Measurements from ENCODE around the gene DLEC1.
A peak's percentile ranks its signal among the peaks of the same experiment; 100 is the strongest.

Gene DLEC1

DNA sequence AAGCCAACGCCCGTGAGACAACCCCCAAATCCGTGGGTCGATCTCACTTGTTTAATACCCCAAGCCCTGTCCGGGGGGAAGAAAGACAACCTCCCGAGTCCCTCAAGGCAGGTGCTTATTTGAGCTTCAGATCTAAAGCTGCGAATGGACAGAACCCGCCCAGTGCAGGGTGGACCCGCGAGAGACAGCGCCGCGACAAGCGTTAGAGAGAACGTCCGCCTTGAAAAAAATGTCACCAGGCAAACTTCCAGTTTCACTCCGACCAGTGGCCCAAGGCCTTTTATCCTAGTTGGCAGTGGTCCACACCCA is 125.6 kb downstream of the DLEC1 start:
- Histone ChIP-seq H3F3A (ENCODE audit: insufficient read depth) (peaks cover 16% of the 10 kb centered on the region), H3K79me2 (ENCODE audit: insufficient read depth, low read length) (peaks cover 41% of the 10 kb centered on the region)

GRCh38 chr3:38164952-38165721 is 126.1 kb downstream of the DLEC1 start, which contains the start of gene OXSR1:
OXSR1 (plus strand) TSS chr3:38165537; CDS start chr3:38165877, 340 bp downstream.
- no peaks in the 10 kb centered on the region for H3K27me3 ChIP-seq (ENCODE audit: low read length)
- H3K9ac ChIP-seq (ENCODE audit: low read length): peak within 1 kb of the TSS; percentile 88
- no peaks in the 10 kb centered on the region for H3K9me3 ChIP-seq (ENCODE audit: insufficient read depth, low read length)
- no peaks in the 10 kb centered on the region for H3K36me3 ChIP-seq (ENCODE audit: low read length)
- H3K4me2 ChIP-seq (ENCODE audit: low read depth, low read length, poor library complexity, severe bottlenecking): peak within 1 kb of the TSS; percentile 95
- peaks cover 46% of the 10 kb centered on the region for H3K79me2 ChIP-seq (ENCODE audit: insufficient read depth, low read length)
- TF ChIP-seq EZH2phosphoT487 (conservative IDR thresholded peaks at IDR 0.05; ENCODE audit: low read length) (no peak), CTCF (IDR thresholded peaks at IDR 0.05; ENCODE audit: insufficient read depth, low read length, poor library complexity, severe bottlenecking) (no peak)
- H4K20me1 ChIP-seq (ENCODE audit: low read depth, low read length): peaks cover 10% of the 10 kb centered on the region
- H3K27ac ChIP-seq (ENCODE audit: low read depth, low read length): peak within 1 kb of the TSS; percentile 88
- H3K9me2 ChIP-seq (replicated peaks; ENCODE audit: insufficient read depth, low read length): no peaks in the 10 kb centered on the region
- peak within 1 kb of the TSS; percentile 79 for H3K4me3 ChIP-seq (ENCODE audit: insufficient read depth, low read length, poor library complexity, severe bottlenecking)
- peaks cover 16% of the 10 kb centered on the region for H3F3A ChIP-seq (ENCODE audit: insufficient read depth)
- peak within 1 kb of the TSS; percentile 81 for H2AFZ ChIP-seq (ENCODE audit: low read depth, low read length, severe bottlenecking)

More for the DNA sequence above, 125.6 kb downstream of the DLEC1 start:
- Histone ChIP-seq H3K9ac (ENCODE audit: low read length) (peak overlapping the region; percentile 88), H3K27me3 (ENCODE audit: low read length) (no peaks in the 10 kb centered on the region), H3K4me2 (ENCODE audit: low read depth, low read length, poor library complexity, severe bottlenecking) (peak overlapping the region; percentile 95), H3K4me3 (ENCODE audit: insufficient read depth, low read length, poor library complexity, severe bottlenecking) (peak overlapping the region; percentile 77), H2AFZ (ENCODE audit: low read depth, low read length, severe bottlenecking) (peak overlapping the region; percentile 76), H3K27ac (ENCODE audit: low read depth, low read length) (peak overlapping the region; percentile 88), H4K20me1 (ENCODE audit: low read depth, low read length) (peaks cover 10% of the 10 kb centered on the region), H3K36me3 (ENCODE audit: low read length) (no peaks in the 10 kb centered on the region), H3K9me3 (ENCODE audit: insufficient read depth, low read length) (no peaks in the 10 kb centered on the region), H3K9me2 (replicated peaks; ENCODE audit: insufficient read depth, low read length) (no peaks in the 10 kb centered on the region)
- TF ChIP-seq EZH2phosphoT487 (conservative IDR thresholded peaks at IDR 0.05; ENCODE audit: low read length) (no peak), CTCF (IDR thresholded peaks at IDR 0.05; ENCODE audit: insufficient read depth, low read length, poor library complexity, severe bottlenecking) (no peak)

DNA sequence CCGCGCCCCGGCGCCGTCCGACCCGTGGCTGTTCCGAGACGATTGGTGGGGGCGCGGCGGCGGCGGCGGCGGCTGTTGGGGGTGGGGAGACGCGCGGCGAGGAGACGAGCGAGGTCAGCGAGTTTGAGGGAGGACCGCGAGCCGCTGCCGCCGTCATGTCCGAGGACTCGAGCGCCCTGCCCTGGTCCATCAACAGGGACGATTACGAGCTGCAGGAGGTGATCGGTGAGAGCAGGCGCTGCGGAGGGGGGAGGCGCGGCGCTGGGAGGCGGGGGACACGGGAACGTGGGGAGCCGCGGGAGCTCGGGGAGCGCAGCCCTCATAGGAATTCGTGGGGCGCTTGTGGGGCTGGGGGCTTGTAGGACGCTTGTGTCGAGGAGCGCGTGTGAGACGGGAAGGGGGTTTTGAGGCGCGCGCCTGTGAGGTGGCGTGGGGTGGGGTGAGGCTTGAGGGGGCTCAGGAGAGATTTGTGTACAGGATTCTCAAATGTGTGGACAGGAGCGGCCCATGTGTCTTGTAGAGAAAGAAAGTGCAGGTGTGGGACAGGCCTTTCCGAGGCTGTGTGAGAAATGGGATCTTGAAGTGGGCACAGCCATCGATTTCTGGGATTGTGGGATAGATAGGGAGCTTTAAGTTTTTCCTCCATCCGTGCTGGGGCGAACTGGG is 126.8 kb downstream of the DLEC1 start:
- no peaks in the 10 kb centered on the region for H3K36me3 ChIP-seq (ENCODE audit: low read length)
- H3K9me2 ChIP-seq (replicated peaks; ENCODE audit: insufficient read depth, low read length): no peaks in the 10 kb centered on the region
- H3K4me3 ChIP-seq (ENCODE audit: insufficient read depth, low read length, poor library complexity, severe bottlenecking): peak overlapping the region; percentile 79
- no peaks in the 10 kb centered on the region for H3K9me3 ChIP-seq (ENCODE audit: insufficient read depth, low read length)
- peak overlapping the region; percentile 88 for H3K9ac ChIP-seq (ENCODE audit: low read length)
- H3F3A ChIP-seq (ENCODE audit: insufficient read depth): peaks cover 16% of the 10 kb centered on the region
- H3K27me3 ChIP-seq (ENCODE audit: low read length): no peaks in the 10 kb centered on the region
- peaks cover 53% of the 10 kb centered on the region for H3K79me2 ChIP-seq (ENCODE audit: insufficient read depth, low read length)
- H4K20me1 ChIP-seq (ENCODE audit: low read depth, low read length): peaks cover 10% of the 10 kb centered on the region
- TF ChIP-seq EZH2phosphoT487 (conservative IDR thresholded peaks at IDR 0.05; ENCODE audit: low read length) (no peak), CTCF (IDR thresholded peaks at IDR 0.05; ENCODE audit: insufficient read depth, low read length, poor library complexity, severe bottlenecking) (no peak)
- peak overlapping the region; percentile 88 for H3K27ac ChIP-seq (ENCODE audit: low read depth, low read length)
- peak overlapping the region; percentile 81 for H2AFZ ChIP-seq (ENCODE audit: low read depth, low read length, severe bottlenecking)
- peak overlapping the region; percentile 95 for H3K4me2 ChIP-seq (ENCODE audit: low read depth, low read length, poor library complexity, severe bottlenecking)

Data from SU-DHL-6 (cell line).